OCI-LY3 (cell line): ENCODE data around the gene ZNF705A.
"Not testable (repeated sequence)": the region's sequence is repeated elsewhere in the genome, so short reads cannot be mapped to it uniquely, and the experiment has no call there.

Source experiments
- H2AFZ ChIP-seq: fragments of 200-600, 300-600 bp; shearing (Covaris generic); 2 replicates; pipeline ENCODE4 v1.6.0; 2014; ENCODE audit warnings: antibody characterized with exemption, low read depth, low read length
- H3K27ac ChIP-seq: fragments of 200-600, 300-600 bp; sonication (generic); 2 replicates; pipeline ENCODE4 v1.5.1; 2014; ENCODE audit warnings: mild to moderate bottlenecking, low read length, moderate library complexity, mixed read lengths
- H3K27me3 ChIP-seq: fragments of 200-600, 300-600 bp; sonication (generic); 2 replicates; pipeline ENCODE4 v1.6.1; 2014; ENCODE audit warnings: low read depth, low read length, mixed read lengths
- H3K36me3 ChIP-seq: fragments of 200-600, 300-600 bp; sonication (generic); replicated peaks from 2 replicates; pipeline ENCODE3; 2014; ENCODE audit warnings: low read depth, low read length, mixed read lengths
- H3K4me1 ChIP-seq: fragments of 300-600, 200-600 bp; sonication (generic); 2 replicates; pipeline ENCODE4 v1.6.1; 2014; ENCODE audit warnings: low read length, mixed read lengths
- H3K4me2 ChIP-seq: fragments of 200-600, 300-600 bp; sonication (generic); 2 replicates; pipeline ENCODE4 v1.6.1; 2014; ENCODE audit warnings: low read length, mixed read lengths
- H3K4me3 ChIP-seq: fragments of 300-600, 200-600 bp; sonication (generic); 2 replicates; pipeline ENCODE4 v1.5.1; 2014; ENCODE audit warnings: antibody characterized with exemption, mild to moderate bottlenecking, low read length, moderate library complexity
- H3K79me2 ChIP-seq: fragments of 300-600, 200-600 bp; shearing (Covaris generic); 2 replicates; pipeline ENCODE4 v1.6.1; 2014; ENCODE audit warnings: mild to moderate bottlenecking, low read length, mixed read lengths
- H3K9ac ChIP-seq: fragments of 300-600, 200-600 bp; shearing (Covaris generic); 2 replicates; pipeline ENCODE4 v1.6.0; 2014; ENCODE audit warnings: mild to moderate bottlenecking, low read length, moderate library complexity
- H3K9me3 ChIP-seq: fragments of 200-600, 300-600 bp; shearing (Covaris generic); 2 replicates; pipeline ENCODE4 v1.6.1; 2014; ENCODE audit warnings: low read length, mixed read lengths; ENCODE audit not compliant: insufficient read depth
- H4K20me1 ChIP-seq: fragments of 200-600, 300-600 bp; sonication (generic); 2 replicates; pipeline ENCODE4 v1.6.1; 2016; ENCODE audit warnings: low read length, mixed read lengths; ENCODE audit not compliant: insufficient read depth
- EZH2phosphoT487 ChIP-seq: fragments of 200-600 bp; shearing (Covaris generic); IDR thresholded peaks from 2 replicates; pipeline ENCODE4 v1.6.1; 2018; ENCODE audit warnings: antibody characterized with exemption, mixed run types, low read depth
- TF ChIP-seq, protein P1 (sequence below): fragments of 200-600, 300-600 bp; sonication (generic); IDR thresholded peaks from 2 replicates; pipeline ENCODE4 v1.5.1; 2014; ENCODE audit warnings: antibody characterized with exemption, low read length, low read depth

ZNF705A gene

GRCh38 chr12:8123124-8123912 is 33.5 kb upstream of the ZNF705A start, which contains the start of gene CLEC4A:
Gene CLEC4A, plus strand, starts transcription at chr12:8123617. Its CDS starts 262 bp downstream, at chr12:8123879.
- Histone ChIP-seq H3K4me2 (peak within 1 kb of the TSS; percentile 74), H3K27ac (peak within 1 kb of the TSS; percentile 76), H3K27me3 (no peaks in the 10 kb centered on the region), H4K20me1 (no peaks in the 10 kb centered on the region), H3K9me3 (no peaks in the 10 kb centered on the region), H3K79me2 (no peaks in the 10 kb centered on the region), H3K36me3 (no peaks in the 10 kb centered on the region), H3K4me3 (peak within 1 kb of the TSS; percentile 50), H3K9ac (peak within 1 kb of the TSS; percentile 22; the same call in 1 of the 2 replicates), H3K4me1 (peaks cover 19% of the 10 kb centered on the region), H2AFZ (peak within 1 kb of the TSS; percentile 54; the same call in 1 of the 2 replicates)
- TF ChIP-seq, protein P1, sequence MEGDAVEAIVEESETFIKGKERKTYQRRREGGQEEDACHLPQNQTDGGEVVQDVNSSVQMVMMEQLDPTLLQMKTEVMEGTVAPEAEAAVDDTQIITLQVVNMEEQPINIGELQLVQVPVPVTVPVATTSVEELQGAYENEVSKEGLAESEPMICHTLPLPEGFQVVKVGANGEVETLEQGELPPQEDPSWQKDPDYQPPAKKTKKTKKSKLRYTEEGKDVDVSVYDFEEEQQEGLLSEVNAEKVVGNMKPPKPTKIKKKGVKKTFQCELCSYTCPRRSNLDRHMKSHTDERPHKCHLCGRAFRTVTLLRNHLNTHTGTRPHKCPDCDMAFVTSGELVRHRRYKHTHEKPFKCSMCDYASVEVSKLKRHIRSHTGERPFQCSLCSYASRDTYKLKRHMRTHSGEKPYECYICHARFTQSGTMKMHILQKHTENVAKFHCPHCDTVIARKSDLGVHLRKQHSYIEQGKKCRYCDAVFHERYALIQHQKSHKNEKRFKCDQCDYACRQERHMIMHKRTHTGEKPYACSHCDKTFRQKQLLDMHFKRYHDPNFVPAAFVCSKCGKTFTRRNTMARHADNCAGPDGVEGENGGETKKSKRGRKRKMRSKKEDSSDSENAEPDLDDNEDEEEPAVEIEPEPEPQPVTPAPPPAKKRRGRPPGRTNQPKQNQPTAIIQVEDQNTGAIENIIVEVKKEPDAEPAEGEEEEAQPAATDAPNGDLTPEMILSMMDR: no peak
- TF ChIP-seq EZH2phosphoT487: no peak

DNA sequence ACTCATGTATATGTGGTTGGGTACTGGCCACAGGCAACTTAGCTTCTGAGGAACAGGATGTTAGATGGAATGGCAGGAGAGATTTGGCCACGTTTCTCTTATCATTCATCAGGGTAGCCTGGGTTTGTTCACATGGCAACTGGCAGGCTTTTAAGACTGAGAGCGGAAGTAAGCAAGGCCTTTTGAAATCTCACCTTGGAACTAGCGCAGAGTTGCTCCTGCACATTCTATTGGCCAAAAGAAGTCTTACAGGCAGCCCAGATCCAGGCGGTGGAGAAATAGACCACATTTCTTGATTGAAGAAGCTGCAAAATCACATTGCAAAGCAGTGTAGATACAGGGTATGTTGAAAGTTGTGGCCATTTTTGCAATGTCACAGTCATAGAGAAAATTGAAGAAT is 29.7 kb upstream of the ZNF705A start:
- H3K27me3 ChIP-seq: no peaks in the 10 kb centered on the region
- TF ChIP-seq, protein P1: no peak
- no peak for TF ChIP-seq EZH2phosphoT487
- H3K4me2 ChIP-seq: no peak overlapping the region
- no peaks in the 10 kb centered on the region for H3K36me3 ChIP-seq
- no peak overlapping the region for H3K9ac ChIP-seq
- H2AFZ ChIP-seq: no peak overlapping the region
- H3K27ac ChIP-seq: no peak overlapping the region
- H3K4me1 ChIP-seq: peaks cover 19% of the 10 kb centered on the region
- H3K79me2 ChIP-seq: no peaks in the 10 kb centered on the region
- H3K4me3 ChIP-seq: no peak overlapping the region
- H4K20me1 ChIP-seq: no peaks in the 10 kb centered on the region
- H3K9me3 ChIP-seq: no peaks in the 10 kb centered on the region

DNA sequence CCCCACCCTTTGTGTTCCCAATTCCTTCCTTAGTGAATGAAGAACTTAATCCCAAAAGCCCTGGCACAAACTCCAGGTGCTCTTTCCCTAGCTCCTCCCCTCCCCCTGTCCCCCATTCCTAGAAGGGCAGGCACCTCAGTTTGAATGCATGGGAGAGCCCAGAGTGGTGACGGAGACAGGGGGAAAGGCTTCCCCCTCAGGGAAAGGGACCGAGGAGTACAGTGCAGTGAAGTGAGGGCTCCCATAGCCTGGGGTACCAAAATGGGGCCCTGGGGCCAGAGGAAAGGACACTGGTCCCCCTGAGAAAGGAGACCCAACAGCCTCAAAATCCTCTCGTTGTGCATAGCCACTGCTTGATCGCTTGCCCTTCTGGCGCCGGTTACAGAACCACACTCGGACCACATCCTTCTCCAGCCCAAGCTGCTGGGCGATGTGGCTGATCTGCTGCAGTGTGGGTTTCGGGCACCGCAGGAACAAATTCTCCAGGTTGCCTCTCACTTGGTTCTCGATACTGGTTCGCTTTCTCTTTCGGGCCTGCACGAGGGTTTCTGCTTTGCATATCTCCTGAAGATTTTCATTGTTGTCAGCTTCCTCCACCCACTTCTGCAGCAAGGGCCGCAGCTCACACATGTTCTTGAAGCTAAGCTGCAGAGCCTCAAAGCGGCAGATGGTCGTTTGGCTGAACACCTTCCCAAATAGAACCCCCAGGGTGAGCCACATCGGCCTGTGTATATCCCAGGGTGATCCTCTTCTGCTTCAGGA is 23.0 kb upstream of the ZNF705A start:
- H3K27me3 ChIP-seq, H3K9ac ChIP-seq, H3K79me2 ChIP-seq, H3K27ac ChIP-seq, H2AFZ ChIP-seq, H3K36me3 ChIP-seq, H3K9me3 ChIP-seq, H3K4me3 ChIP-seq, H3K4me2 ChIP-seq, H4K20me1 ChIP-seq, H3K4me1 ChIP-seq: not testable (repeated sequence)

DNA sequence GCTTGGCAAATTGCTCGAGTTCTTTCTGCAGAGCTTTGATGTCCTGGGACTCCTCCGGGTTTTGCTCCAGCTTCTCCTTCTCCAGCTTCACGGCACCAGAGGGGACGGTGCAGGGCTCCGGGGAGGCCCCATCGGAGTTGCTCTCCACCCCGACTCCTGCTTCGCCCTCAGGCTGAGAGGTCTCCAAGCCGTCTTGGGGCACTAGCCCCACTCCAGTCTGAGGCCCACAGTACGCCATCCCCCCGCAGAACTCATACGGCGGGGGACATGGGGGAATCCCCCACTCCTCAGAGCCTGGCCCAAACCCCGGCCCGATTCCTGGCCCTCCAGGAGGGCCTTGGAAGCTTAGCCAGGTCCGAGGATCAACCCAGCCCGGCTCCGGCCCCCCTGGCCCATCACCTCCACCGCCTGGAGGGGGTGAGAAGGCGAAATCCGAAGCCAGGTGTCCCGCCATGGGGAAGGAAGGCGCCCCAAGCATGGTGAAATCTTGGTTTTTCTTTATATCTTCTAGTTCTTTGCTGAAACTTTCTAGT is 22.4 kb upstream of the ZNF705A start:
- H2AFZ ChIP-seq, H3K79me2 ChIP-seq, H3K4me1 ChIP-seq, H3K27ac ChIP-seq, H3K4me2 ChIP-seq, H3K4me3 ChIP-seq, H3K9ac ChIP-seq, H3K36me3 ChIP-seq, H4K20me1 ChIP-seq, H3K27me3 ChIP-seq, H3K9me3 ChIP-seq: not testable (repeated sequence)

- H3K4me1 ChIP-seq, H3K27ac ChIP-seq, H3K9me3 ChIP-seq, H3K4me2 ChIP-seq, H3K27me3 ChIP-seq, H3K9ac ChIP-seq, H3K79me2 ChIP-seq, H2AFZ ChIP-seq, H3K36me3 ChIP-seq, H3K4me3 ChIP-seq, H4K20me1 ChIP-seq: not testable (repeated sequence)
Measured at GRCh38 chr12:8141647-8142046, 15.2 kb upstream of the ZNF705A start.
